Suprapubic skin (tissue), 4 donors: ENCODE data around the gene CHST14. TPM values are rescaled to one million over a fixed set of nuclear protein-coding genes. Genes with fewer than 3 reads are reported as not detected.

Source experiments
- DNase-seq, 2 donors: peaks; one replicate each; pipeline ENCODE4 v3.0.0-alpha.2; 2019; ENCODE audit warnings: low spot score in 2 of 2
- H3K27ac ChIP-seq: fragments of 200-600 bp; sonication (generic); one replicate; pipeline ENCODE4 v1.5.1; 2019
- H3K27me3 ChIP-seq: fragments of 200-600 bp; sonication (generic); one replicate; pipeline ENCODE4 v1.5.1; 2019
- H3K36me3 ChIP-seq: fragments of 200-600 bp; sonication (generic); one replicate; pipeline ENCODE4 v1.5.1; 2019
- H3K4me1 ChIP-seq: fragments of 200-600 bp; sonication (generic); one replicate; pipeline ENCODE4 v1.5.1; 2019
- H3K4me3 ChIP-seq: fragments of 200-600 bp; sonication (generic); one replicate; pipeline ENCODE4 v1.5.1; 2019; ENCODE audit warnings: mild to moderate bottlenecking
- H3K9me3 ChIP-seq: fragments of 200-600 bp; sonication (generic); one replicate; pipeline ENCODE4 v1.5.1; 2019
- EP300 ChIP-seq: sonication (generic); formaldehyde crosslinking; IDR thresholded peaks from one replicate; pipeline ENCODE4 v1.6.1; 2017; ENCODE audit warnings: antibody characterized with exemption
- POLR2A ChIP-seq, 2 donors: fragments of 450-650 bp; IDR thresholded peaks; one replicate each; pipeline ENCODE4 v1.6.1; 2017; ENCODE audit warnings: antibody characterized with exemption in 2 of 2, mild to moderate bottlenecking in 2 of 2, moderate library complexity in 2 of 2
- POLR2AphosphoS5 ChIP-seq, 3 donors: sonication (generic); formaldehyde crosslinking; IDR thresholded peaks; one replicate each; pipeline ENCODE4 v1.6.1; 2017; ENCODE audit warnings: antibody characterized with exemption in 3 of 3
- WGBS: methylation state at CpG from one replicate; pipeline ENCODE4 v1.1.5; 2018; 5-methylcytosine and 5-hydroxymethylcytosine counted together
- total RNA-seq, 4 donors: library from RNA; depleted of rRNA; stranded (reverse); fragments of >200 nt; gene quantifications; one replicate each; pipeline ENCODE4 v1.1.0, GENCODE V29; 2016
- TF ChIP-seq, protein P1 (sequence below), 2 donors: fragments of 200-600 bp in 1 of 2; fragments of 450-650 bp in 1 of 2; sonication (generic) in 1 of 2; IDR thresholded peaks; one replicate each; pipeline ENCODE4 v1.5.1; 2016 to 2019; ENCODE audit warnings: antibody characterized with exemption in 2 of 2, mild to moderate bottlenecking in 1 of 2, moderate library complexity in 1 of 2

CHST14 gene
- total RNA-seq, 4 donors from 2014 or later, result 6.9 to 13.6 (median 8.3) TPM

- Histone ChIP-seq H3K27ac (no peak overlapping the region), H3K27me3 (no peaks in the 10 kb centered on the region), H3K4me3 (no peak overlapping the region), H3K36me3 (peaks cover 36% of the 10 kb centered on the region), H3K9me3 (no peaks in the 10 kb centered on the region), H3K4me1 (peaks cover 31% of the 10 kb centered on the region)
- 98% methylated on average over 18 of the region's 37 CpGs for WGBS
- TF ChIP-seq, protein P1, sequence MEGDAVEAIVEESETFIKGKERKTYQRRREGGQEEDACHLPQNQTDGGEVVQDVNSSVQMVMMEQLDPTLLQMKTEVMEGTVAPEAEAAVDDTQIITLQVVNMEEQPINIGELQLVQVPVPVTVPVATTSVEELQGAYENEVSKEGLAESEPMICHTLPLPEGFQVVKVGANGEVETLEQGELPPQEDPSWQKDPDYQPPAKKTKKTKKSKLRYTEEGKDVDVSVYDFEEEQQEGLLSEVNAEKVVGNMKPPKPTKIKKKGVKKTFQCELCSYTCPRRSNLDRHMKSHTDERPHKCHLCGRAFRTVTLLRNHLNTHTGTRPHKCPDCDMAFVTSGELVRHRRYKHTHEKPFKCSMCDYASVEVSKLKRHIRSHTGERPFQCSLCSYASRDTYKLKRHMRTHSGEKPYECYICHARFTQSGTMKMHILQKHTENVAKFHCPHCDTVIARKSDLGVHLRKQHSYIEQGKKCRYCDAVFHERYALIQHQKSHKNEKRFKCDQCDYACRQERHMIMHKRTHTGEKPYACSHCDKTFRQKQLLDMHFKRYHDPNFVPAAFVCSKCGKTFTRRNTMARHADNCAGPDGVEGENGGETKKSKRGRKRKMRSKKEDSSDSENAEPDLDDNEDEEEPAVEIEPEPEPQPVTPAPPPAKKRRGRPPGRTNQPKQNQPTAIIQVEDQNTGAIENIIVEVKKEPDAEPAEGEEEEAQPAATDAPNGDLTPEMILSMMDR (IDR thresholded peaks at IDR 0.05), result no peak
- no peak for TF ChIP-seq POLR2AphosphoS5 (IDR thresholded peaks at IDR 0.05)
- no peak for TF ChIP-seq POLR2A (IDR thresholded peaks at IDR 0.05)
- TF ChIP-seq EP300, result no peak
- no peak for DNase-seq
These were observed 12.1 kb upstream of the CHST14 start for GRCh38 chr15:40458495-40459371.

DNA sequence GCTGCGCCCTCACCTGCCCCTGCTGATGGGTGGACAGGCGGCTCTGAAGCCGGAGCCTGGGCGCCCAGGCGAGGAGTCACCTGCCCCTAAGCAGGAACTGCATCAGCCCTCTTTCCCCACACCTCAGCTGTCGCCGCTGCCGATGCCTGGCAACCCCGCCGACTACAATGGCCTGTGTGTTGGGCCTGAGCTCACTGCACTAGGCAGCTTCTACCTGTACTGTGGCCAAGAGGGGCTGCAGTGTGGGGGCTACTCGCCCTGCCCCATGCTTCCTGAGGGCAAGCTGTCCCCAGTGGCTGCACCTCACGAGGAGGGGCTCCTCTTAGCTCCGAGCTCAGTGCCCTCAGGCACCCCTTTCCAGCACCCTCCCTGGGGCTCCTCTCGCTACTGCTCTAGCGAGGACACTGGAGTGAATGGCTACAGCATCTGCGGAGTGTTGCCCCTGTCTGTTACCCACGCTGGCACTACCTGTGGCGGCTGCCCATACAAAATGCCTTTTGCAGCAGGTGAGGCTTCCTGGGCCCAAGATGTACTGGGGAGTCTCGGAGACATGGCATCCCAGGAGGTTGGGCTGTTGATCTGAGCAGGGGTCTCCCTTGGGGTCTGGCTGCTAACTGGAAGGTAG lies 11.3 kb upstream of the CHST14 start:
- 92% methylated on average over 12 of the region's 19 CpGs for WGBS
- peaks cover 44% of the 10 kb centered on the region for H3K36me3 ChIP-seq
- H3K4me1 ChIP-seq, result peaks cover 24% of the 10 kb centered on the region
- no peak for DNase-seq
- TF ChIP-seq POLR2AphosphoS5 (IDR thresholded peaks at IDR 0.05), result no peak
- TF ChIP-seq, protein P1 (IDR thresholded peaks at IDR 0.05), result no peak
- no peak for TF ChIP-seq EP300
- no peak for TF ChIP-seq POLR2A (IDR thresholded peaks at IDR 0.05)
- H3K9me3 ChIP-seq, result no peaks in the 10 kb centered on the region
- no peaks in the 10 kb centered on the region for H3K27me3 ChIP-seq
- no peak overlapping the region for H3K27ac ChIP-seq
- no peak overlapping the region for H3K4me3 ChIP-seq

DNA sequence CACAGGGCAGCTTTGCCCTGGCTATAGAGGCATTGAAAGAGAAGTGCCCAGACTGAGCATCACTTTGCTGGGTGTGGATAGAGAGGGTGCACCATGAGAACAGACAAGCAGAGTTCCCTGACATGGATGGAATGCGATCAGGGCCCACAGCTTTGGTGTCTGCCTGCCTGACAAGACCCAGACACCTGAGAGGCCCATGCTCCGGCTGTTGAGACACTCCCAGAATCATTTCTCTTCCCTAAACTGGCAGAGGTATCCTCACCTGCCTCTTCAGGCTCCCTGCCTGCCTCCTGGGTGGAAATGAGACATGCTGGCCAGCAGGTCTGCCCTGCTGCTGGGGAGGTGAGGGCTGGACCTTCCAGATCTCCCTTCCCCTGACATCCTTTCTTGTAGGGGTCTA lies 10.4 kb upstream of the CHST14 start:
- Histone ChIP-seq H3K4me3 (no peak overlapping the region), H3K36me3 (peaks cover 52% of the 10 kb centered on the region), H3K9me3 (no peaks in the 10 kb centered on the region), H3K27me3 (no peaks in the 10 kb centered on the region), H3K27ac (no peak overlapping the region), H3K4me1 (peaks cover 15% of the 10 kb centered on the region)
- TF ChIP-seq, protein P1 (IDR thresholded peaks at IDR 0.05), result no peak
- TF ChIP-seq EP300 (no peak), POLR2A (IDR thresholded peaks at IDR 0.05) (no peak), POLR2AphosphoS5 (IDR thresholded peaks at IDR 0.05) (no peak)
- WGBS, result 95% methylated on average over 2 of the region's 2 CpGs
- DNase-seq, result no peak

- DNase-seq, result no peak
- H3K36me3 ChIP-seq, result peaks cover 65% of the 10 kb centered on the region
- peaks cover 10% of the 10 kb centered on the region for H3K4me1 ChIP-seq
- H3K27me3 ChIP-seq, result no peaks in the 10 kb centered on the region
- 95% methylated on average over 14 of the region's 21 CpGs for WGBS
- TF ChIP-seq POLR2AphosphoS5 (IDR thresholded peaks at IDR 0.05), result no peak
- H3K4me3 ChIP-seq, result no peak overlapping the region
- no peaks in the 10 kb centered on the region for H3K9me3 ChIP-seq
- no peak overlapping the region for H3K27ac ChIP-seq
These were observed 8.8 kb upstream of the CHST14 start for GRCh38 chr15:40461958-40462357.

DNA sequence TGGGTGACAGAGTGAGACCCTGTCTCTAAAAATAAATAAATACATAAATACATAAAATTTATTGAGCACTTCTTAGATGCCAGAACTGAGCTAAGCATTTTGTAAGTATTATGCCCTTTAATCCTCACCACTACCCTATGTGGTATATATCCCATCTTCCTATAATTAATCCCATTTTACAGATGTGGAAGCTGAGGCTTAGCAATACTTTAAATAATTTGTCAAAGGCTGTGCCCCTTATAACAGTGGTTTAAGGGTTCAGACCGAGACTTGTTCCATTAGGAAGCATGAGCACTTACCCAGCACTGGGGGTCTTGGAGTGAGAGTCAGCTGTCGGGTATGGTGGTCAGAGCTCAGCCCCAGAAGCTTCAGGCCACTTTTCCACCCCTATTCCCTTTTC lies 7.5 kb upstream of the CHST14 start:
- TF ChIP-seq EP300, result no peak
- TF ChIP-seq POLR2AphosphoS5 (IDR thresholded peaks at IDR 0.05), result no peak
- TF ChIP-seq POLR2A (IDR thresholded peaks at IDR 0.05), result no peak
- Histone ChIP-seq H3K9me3 (no peaks in the 10 kb centered on the region), H3K4me3 (no peak overlapping the region), H3K27me3 (no peaks in the 10 kb centered on the region), H3K27ac (no peak overlapping the region), H3K36me3 (peaks cover 71% of the 10 kb centered on the region), H3K4me1 (peaks cover 12% of the 10 kb centered on the region)
- 90% methylated on average over 2 of the region's 2 CpGs for WGBS
- no peak for DNase-seq

DNA sequence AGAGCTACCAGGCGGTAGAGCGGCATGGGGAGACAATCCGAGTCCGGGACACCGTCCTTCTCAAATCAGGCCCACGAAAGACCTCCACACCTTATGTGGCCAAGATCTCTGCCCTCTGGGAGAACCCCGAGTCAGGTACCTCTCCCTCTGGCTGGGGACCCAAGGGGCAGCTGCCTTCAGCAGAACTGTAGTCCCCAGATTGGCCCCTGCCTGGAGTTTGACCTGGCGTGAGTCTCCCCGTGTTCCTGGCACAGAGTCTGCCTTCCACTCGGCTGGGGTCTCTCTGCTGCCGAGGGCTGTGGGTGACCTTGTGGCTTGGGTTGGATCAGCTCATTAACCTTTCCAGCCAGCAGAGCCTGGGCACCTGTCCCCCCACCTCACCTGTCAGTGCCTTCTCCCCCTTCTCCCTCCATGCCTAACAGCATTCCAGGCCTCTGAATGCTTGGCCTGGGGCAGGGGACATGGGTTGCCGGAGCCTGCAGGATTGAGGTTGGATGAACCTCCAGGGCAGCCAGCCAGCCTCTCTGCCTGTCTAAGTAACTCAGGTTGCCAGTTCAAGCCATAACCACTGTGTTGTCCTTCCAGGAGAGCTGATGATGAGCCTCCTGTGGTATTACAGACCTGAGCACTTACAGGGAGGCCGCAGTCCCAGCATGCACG lies 6.8 kb upstream of the CHST14 start:
- no peaks in the 10 kb centered on the region for H3K9me3 ChIP-seq
- H3K4me1 ChIP-seq, result peaks cover 12% of the 10 kb centered on the region
- no peak for DNase-seq
- no peak overlapping the region for H3K4me3 ChIP-seq
- TF ChIP-seq EP300, result no peak
- TF ChIP-seq POLR2AphosphoS5 (IDR thresholded peaks at IDR 0.05), result no peak
- TF ChIP-seq, protein P1 (IDR thresholded peaks at IDR 0.05), result no peak
- no peak for TF ChIP-seq POLR2A (IDR thresholded peaks at IDR 0.05)
- WGBS, result 81% methylated on average over 14 of the region's 14 CpGs
- no peaks in the 10 kb centered on the region for H3K27me3 ChIP-seq
- peaks cover 63% of the 10 kb centered on the region for H3K36me3 ChIP-seq
- no peak overlapping the region for H3K27ac ChIP-seq
